Activated naive CD8-positive, alpha-beta T cell (primary cell): ENCODE data around the gene RAB7B.

ENCODE experiments used
- H3K27ac Mint-ChIP-seq: one replicate; pipeline ENCODE4 v1.8.0; 2021; ENCODE audit warnings: mixed read lengths
- H3K27me3 Mint-ChIP-seq: one replicate; pipeline ENCODE4 v1.8.0; 2021; ENCODE audit warnings: mixed read lengths
- H3K36me3 Mint-ChIP-seq: one replicate; pipeline ENCODE4 v1.8.0; 2021; ENCODE audit warnings: mixed read lengths
- H3K4me1 Mint-ChIP-seq: one replicate; pipeline ENCODE4 v1.8.0; 2021; ENCODE audit warnings: low read depth, mixed read lengths
- H3K4me3 Mint-ChIP-seq: one replicate; pipeline ENCODE4 v1.8.0; 2021; ENCODE audit warnings: mild to moderate bottlenecking, mixed read lengths
- H3K9me3 Mint-ChIP-seq: one replicate; pipeline ENCODE4 v1.8.0; 2021; ENCODE audit warnings: low read depth, mixed read lengths

Gene RAB7B

GRCh38 chr1:205993068-205993467, 10.1 kb downstream of the RAB7B start:
- Mint-ChIP-seq H3K36me3 (no peaks in the 10 kb centered on the region), H3K4me1 (no peaks in the 10 kb centered on the region), H3K27me3 (peaks cover 5% of the 10 kb centered on the region), H3K27ac (no peak overlapping the region), H3K4me3 (no peak overlapping the region), H3K9me3 (no peaks in the 10 kb centered on the region)

GRCh38 chr1:205992218-205992882, 10.8 kb downstream of the RAB7B start:
- Mint-ChIP-seq H3K27ac (no peak overlapping the region), H3K36me3 (no peaks in the 10 kb centered on the region), H3K4me1 (no peaks in the 10 kb centered on the region), H3K4me3 (no peak overlapping the region), H3K9me3 (no peaks in the 10 kb centered on the region), H3K27me3 (peaks cover 5% of the 10 kb centered on the region)

- Mint-ChIP-seq H3K36me3 (no peaks in the 10 kb centered on the region), H3K4me1 (no peaks in the 10 kb centered on the region), H3K9me3 (no peaks in the 10 kb centered on the region), H3K4me3 (no peak overlapping the region), H3K27ac (no peak overlapping the region), H3K27me3 (peaks cover 5% of the 10 kb centered on the region)
These were observed 12.0 kb downstream of the RAB7B start for GRCh38 chr1:205991237-205991636.

GRCh38 chr1:205990226-205990625, 13.0 kb downstream of the RAB7B start:
- no peaks in the 10 kb centered on the region for H3K4me1 Mint-ChIP-seq
- no peaks in the 10 kb centered on the region for H3K9me3 Mint-ChIP-seq
- no peak overlapping the region for H3K4me3 Mint-ChIP-seq
- peaks cover 5% of the 10 kb centered on the region for H3K27me3 Mint-ChIP-seq
- H3K27ac Mint-ChIP-seq = no peak overlapping the region
- no peaks in the 10 kb centered on the region for H3K36me3 Mint-ChIP-seq

GRCh38 chr1:205989786-205990185, 13.4 kb downstream of the RAB7B start:
- Mint-ChIP-seq H3K27ac (no peak overlapping the region), H3K4me1 (no peaks in the 10 kb centered on the region), H3K4me3 (no peak overlapping the region), H3K9me3 (no peaks in the 10 kb centered on the region), H3K27me3 (peaks cover 5% of the 10 kb centered on the region), H3K36me3 (no peaks in the 10 kb centered on the region)

- no peak overlapping the region for H3K27ac Mint-ChIP-seq
- no peak overlapping the region for H3K4me3 Mint-ChIP-seq
- peaks cover 5% of the 10 kb centered on the region for H3K27me3 Mint-ChIP-seq
- no peaks in the 10 kb centered on the region for H3K9me3 Mint-ChIP-seq
- H3K36me3 Mint-ChIP-seq = no peaks in the 10 kb centered on the region
- no peaks in the 10 kb centered on the region for H3K4me1 Mint-ChIP-seq
These were observed 14.6 kb downstream of the RAB7B start for GRCh38 chr1:205988585-205988995.

GRCh38 chr1:205986861-205987260, 16.3 kb downstream of the RAB7B start:
- H3K36me3 Mint-ChIP-seq = no peaks in the 10 kb centered on the region
- no peak overlapping the region for H3K27ac Mint-ChIP-seq

GRCh38 chr1:205986292-205986691, 16.9 kb downstream of the RAB7B start:
- Mint-ChIP-seq H3K4me1 (no peaks in the 10 kb centered on the region), H3K27ac (no peak overlapping the region), H3K36me3 (no peaks in the 10 kb centered on the region), H3K9me3 (no peaks in the 10 kb centered on the region), H3K4me3 (no peak overlapping the region), H3K27me3 (no peaks in the 10 kb centered on the region)

More at GRCh38 chr1:205986861-205987260, 16.3 kb downstream of the RAB7B start:
- Mint-ChIP-seq H3K27me3 (peaks cover 5% of the 10 kb centered on the region), H3K9me3 (no peaks in the 10 kb centered on the region), H3K4me3 (no peak overlapping the region), H3K4me1 (no peaks in the 10 kb centered on the region)

GRCh38 chr1:205985330-205986005, 17.7 kb downstream of the RAB7B start:
- H3K4me1 Mint-ChIP-seq = no peaks in the 10 kb centered on the region
- no peaks in the 10 kb centered on the region for H3K27me3 Mint-ChIP-seq
- H3K27ac Mint-ChIP-seq = no peak overlapping the region

GRCh38 chr1:205983925-205984725, 19.1 kb downstream of the RAB7B start:
- H3K27me3 Mint-ChIP-seq = no peaks in the 10 kb centered on the region
- H3K4me3 Mint-ChIP-seq = no peak overlapping the region
- no peaks in the 10 kb centered on the region for H3K36me3 Mint-ChIP-seq

More at GRCh38 chr1:205985330-205986005, 17.7 kb downstream of the RAB7B start:
- Mint-ChIP-seq H3K4me3 (no peak overlapping the region), H3K36me3 (no peaks in the 10 kb centered on the region), H3K9me3 (no peaks in the 10 kb centered on the region)

GRCh38 chr1:205981257-205981656, 21.9 kb downstream of the RAB7B start:
- Mint-ChIP-seq H3K36me3 (no peaks in the 10 kb centered on the region), H3K4me3 (no peak overlapping the region), H3K4me1 (no peaks in the 10 kb centered on the region), H3K9me3 (no peaks in the 10 kb centered on the region), H3K27ac (no peak overlapping the region), H3K27me3 (peaks cover 2% of the 10 kb centered on the region)

More at GRCh38 chr1:205983925-205984725, 19.1 kb downstream of the RAB7B start:
- Mint-ChIP-seq H3K4me1 (no peaks in the 10 kb centered on the region), H3K27ac (no peak overlapping the region), H3K9me3 (no peaks in the 10 kb centered on the region)

GRCh38 chr1:205980237-205980870, 22.8 kb downstream of the RAB7B start:
- Mint-ChIP-seq H3K36me3 (no peaks in the 10 kb centered on the region), H3K4me1 (no peaks in the 10 kb centered on the region), H3K27ac (no peak overlapping the region), H3K4me3 (no peak overlapping the region), H3K27me3 (peaks cover 2% of the 10 kb centered on the region), H3K9me3 (no peaks in the 10 kb centered on the region)

- H3K27ac Mint-ChIP-seq = no peak overlapping the region
- H3K27me3 Mint-ChIP-seq = peaks cover 2% of the 10 kb centered on the region
- H3K9me3 Mint-ChIP-seq = no peaks in the 10 kb centered on the region
- no peaks in the 10 kb centered on the region for H3K36me3 Mint-ChIP-seq
- no peaks in the 10 kb centered on the region for H3K4me1 Mint-ChIP-seq
- no peak overlapping the region for H3K4me3 Mint-ChIP-seq
These were observed 23.9 kb downstream of the RAB7B start for GRCh38 chr1:205979301-205979700.

GRCh38 chr1:205978676-205979075, 24.5 kb downstream of the RAB7B start:
- Mint-ChIP-seq H3K36me3 (no peaks in the 10 kb centered on the region), H3K27ac (no peak overlapping the region)

More at GRCh38 chr1:205978676-205979075, 24.5 kb downstream of the RAB7B start:
- H3K4me3 Mint-ChIP-seq = no peak overlapping the region
- no peaks in the 10 kb centered on the region for H3K9me3 Mint-ChIP-seq
- peaks cover 2% of the 10 kb centered on the region for H3K27me3 Mint-ChIP-seq
- no peaks in the 10 kb centered on the region for H3K4me1 Mint-ChIP-seq
